Measurements from ENCODE around the gene OTUD5. TPM values are rescaled to one million over a fixed set of nuclear protein-coding genes. Genes with fewer than 3 reads are reported as not detected.

Gene OTUD5
- total and polyA plus RNA-seq, 12 donors: 39.4 to 79.5 (median 53.8) TPM

- H3K9me3 ChIP-seq (replicated peaks in 1 of 3): no peaks in the 10 kb centered on the region
- TF ChIP-seq POLR2A (IDR thresholded peaks at IDR 0.05): no peak
- TF ChIP-seq CTCF (IDR thresholded peaks at IDR 0.05): no peak
- H3K27ac ChIP-seq: no peak overlapping the region
- DNase-seq: no peak
- H3K36me3 ChIP-seq (replicated peaks in 1 of 2): peaks cover 0 to 19% of the 10 kb centered on the region in 2 donors
- no peak overlapping the region for H3K4me3 ChIP-seq
- H3K27me3 ChIP-seq: no peaks in the 10 kb centered on the region
- intact Hi-C loops (cut with DNase I): loop anchor here in 1 of 2 donors (10.0 kb wide), 1 partner anchor 70 kb away; the partner anchor contains the start of gene TFE3
- no peaks in the 10 kb centered on the region for H3K4me1 ChIP-seq (replicated peaks in 1 of 2)
- WGBS, 4 donors: 78 to 97% (median 89%) methylated on average over 2 of the region's 2 CpGs
Observed at GRCh38 chrX:48974574-48974973, 17.2 kb upstream of the OTUD5 start.

GRCh38 chrX:48974033-48974432 lies 16.6 kb upstream of the OTUD5 start:
- WGBS, 4 donors: 67 to 100% (median 79%) methylated on average over 1 to 3 of the region's 3 CpGs
- no peak for DNase-seq
- intact Hi-C loops (cut with DNase I): loop anchor here in 1 of 2 donors (10.0 kb wide), 1 partner anchor 71 kb away; the partner anchor contains the start of gene TFE3
- H3K27ac ChIP-seq: no peak overlapping the region
- peaks cover 0 to 19% of the 10 kb centered on the region in 2 donors for H3K36me3 ChIP-seq (replicated peaks in 1 of 2)
- H3K27me3 ChIP-seq: no peaks in the 10 kb centered on the region
- H3K4me1 ChIP-seq (replicated peaks in 1 of 2): no peaks in the 10 kb centered on the region
- TF ChIP-seq CTCF (IDR thresholded peaks at IDR 0.05) (no peak), POLR2A (IDR thresholded peaks at IDR 0.05) (no peak)
- no peaks in the 10 kb centered on the region for H3K9me3 ChIP-seq (replicated peaks in 1 of 3)
- no peak overlapping the region for H3K4me3 ChIP-seq

GRCh38 chrX:48972220-48973164 lies 15.1 kb upstream of the OTUD5 start:
- DNase-seq: peak in 6 of 7 donors; percentile 32 to 74 (median 42)
- intact Hi-C loops (cut with DNase I): loop anchor here in 1 of 2 donors (10.0 kb wide), 1 partner anchor 72 kb away; the partner anchor contains the start of gene TFE3
- peak overlapping the region in 2 of 5 donors; percentile 17 to 60 for H3K27ac ChIP-seq

More at GRCh38 chrX:48972220-48973164, 15.1 kb upstream of the OTUD5 start:
- TF ChIP-seq CTCF (IDR thresholded peaks at IDR 0.05) (peak; percentile 9 to 52 (median 42)), POLR2A (IDR thresholded peaks at IDR 0.05) (no peak)
- no peaks in the 10 kb centered on the region for H3K27me3 ChIP-seq
- no peaks in the 10 kb centered on the region for H3K9me3 ChIP-seq (replicated peaks in 1 of 3)
- 18 to 52% (median 42%) methylated on average over 5 to 13 of the region's 13 CpGs for WGBS, 4 donors
- H3K36me3 ChIP-seq (replicated peaks in 1 of 2): peaks cover 0 to 11% of the 10 kb centered on the region in 2 donors
- peak overlapping the region in 1 of 4 donors; percentile 34 for H3K4me3 ChIP-seq
- no peaks in the 10 kb centered on the region for H3K4me1 ChIP-seq (replicated peaks in 1 of 2)

All from adrenal gland (tissue), 12 donors.